GM19240 (cell line): ENCODE data around the gene RHBDL2.
A peak's percentile ranks its signal among the peaks of the same experiment; 100 is the strongest.
"Not testable (repeated sequence)": the region's sequence is repeated elsewhere in the genome, so short reads cannot be mapped to it uniquely, and the experiment has no call there.

Experiments used
- DNase-seq: peaks from one replicate; pipeline ENCODE4 v3.0.0; 2011; ENCODE audit warnings: low spot score; ENCODE audit not compliant: insufficient read length

Gene RHBDL2

GRCh38 chr1:38941527-38942019 lies at the start of gene RHBDL2:
TSS of gene RHBDL2 (minus strand) at chr1:38941830. CDS start at chr1:38919212, 22,618 bp downstream.
- DNase-seq, result no peak

GRCh38 chr1:38990738-38991637 lies 49.4 kb upstream of the RHBDL2 start, which contains the start of gene AKIRIN1:
TSS of gene AKIRIN1 (plus strand) at chr1:38991276. CDS start at chr1:38991381, 105 bp downstream.
- DNase-seq, result peak; percentile 97

GRCh38 chr1:38990386-38990737 lies 48.7 kb upstream of the RHBDL2 start:
- DNase-seq, result no peak

- DNase-seq, result no peak
These were observed 48.3 kb upstream of the RHBDL2 start for GRCh38 chr1:38989979-38990378.

GRCh38 chr1:38979380-38979779 lies 37.8 kb upstream of the RHBDL2 start:
- not testable (repeated sequence) for DNase-seq

GRCh38 chr1:38978245-38978542 lies 36.6 kb upstream of the RHBDL2 start:
- not testable (repeated sequence) for DNase-seq

GRCh38 chr1:38977399-38978244 lies 36.0 kb upstream of the RHBDL2 start:
- DNase-seq, result not testable (repeated sequence)

GRCh38 chr1:38973659-38974437 lies 32.2 kb upstream of the RHBDL2 start:
- DNase-seq, result no peak

- not testable (repeated sequence) for DNase-seq
These were observed 31.5 kb upstream of the RHBDL2 start for GRCh38 chr1:38973145-38973544.

- DNase-seq, result no peak
These were observed 22.5 kb upstream of the RHBDL2 start for GRCh38 chr1:38964140-38964548.

GRCh38 chr1:38962560-38962959 lies 20.9 kb upstream of the RHBDL2 start:
- no peak for DNase-seq

- no peak for DNase-seq
These were observed 20.5 kb upstream of the RHBDL2 start for GRCh38 chr1:38962113-38962512.

GRCh38 chr1:38958967-38959366 lies 17.3 kb upstream of the RHBDL2 start:
- DNase-seq, result no peak

GRCh38 chr1:38953433-38953860 lies 11.8 kb upstream of the RHBDL2 start:
- no peak for DNase-seq

- no peak for DNase-seq
These were observed 8.9 kb upstream of the RHBDL2 start for GRCh38 chr1:38950553-38950952.

GRCh38 chr1:38944547-38944946 lies 2.9 kb upstream of the RHBDL2 start:
- no peak for DNase-seq

- DNase-seq, result no peak
These were observed 1.2 kb upstream of the RHBDL2 start for GRCh38 chr1:38942664-38943428.

- DNase-seq, result no peak
These were observed 537 bp downstream of the RHBDL2 start for GRCh38 chr1:38941093-38941492.

GRCh38 chr1:38940339-38941047 lies 1.1 kb downstream of the RHBDL2 start:
- no peak for DNase-seq

GRCh38 chr1:38938722-38939260 lies 2.8 kb downstream of the RHBDL2 start:
- no peak for DNase-seq
